ENCODE measurements around the gene OR1E1. TPM values are rescaled to one million over a fixed set of nuclear protein-coding genes. Genes with fewer than 3 reads are reported as not detected.

OR1E1 gene
- total and polyA plus RNA-seq, 10 donors = 0.29 TPM; not detected in 9

Small RNAs within 50 kb of the gene (small RNA-seq; reads per million reads assigned to genes)
- gene OR1AC1P = 0 reads per million in 4 donors

Other genes starting within 250 kb of the OR1E1 start
- not detected for gene OR1A2, start 200.9 kb downstream of the OR1E1 start, total RNA-seq
- not detected for gene OR1A2, start 200.9 kb downstream of the OR1E1 start, polyA plus RNA-seq
- not detected for gene OR1A1, start 190.7 kb downstream of the OR1E1 start, total RNA-seq
- gene OR1A1, start 190.7 kb downstream of the OR1E1 start, polyA plus RNA-seq = not detected
- gene OR3A1, start 100.0 kb downstream of the OR1E1 start, total RNA-seq = under 1 TPM in 1 of 7 donors, not detected in 6; 0.32 TPM
- gene OR3A1, start 100.0 kb downstream of the OR1E1 start, polyA plus RNA-seq = under 1 TPM in 1 of 3 donors, not detected in 2; 0.16 TPM
- gene OR3A2, start 12.1 kb downstream of the OR1E1 start, total RNA-seq = 1 to 10 TPM in 1 of 7 donors, under 1 TPM in 2, not detected in 4; 0.23 to 1.6 (median 0.30) TPM
- not detected for gene OR3A2, start 12.1 kb downstream of the OR1E1 start, polyA plus RNA-seq
- under 1 TPM in 2 of 7 donors, not detected in 5; 0.60 to 0.85 TPM for gene OR3A3, start 13.0 kb upstream of the OR1E1 start, total RNA-seq
- gene OR3A3, start 13.0 kb upstream of the OR1E1 start, polyA plus RNA-seq = not detected
- not detected for gene OR1E2, start 35.4 kb upstream of the OR1E1 start, total RNA-seq
- not detected for gene OR1E2, start 35.4 kb upstream of the OR1E1 start, polyA plus RNA-seq
- gene SPATA22, start 73.4 kb upstream of the OR1E1 start, total RNA-seq = under 1 TPM in 1 of 7 donors, not detected in 6; 0.54 TPM
- under 1 TPM; 0.22 to 0.80 (median 0.24) TPM for gene SPATA22, start 73.4 kb upstream of the OR1E1 start, polyA plus RNA-seq
- 10 to 100 TPM in 1 of 7 donors, 1 to 10 TPM in 6; 1.4 to 10.8 (median 7.0) TPM for gene ASPA, start 77.6 kb upstream of the OR1E1 start, total RNA-seq
- gene ASPA, start 77.6 kb upstream of the OR1E1 start, polyA plus RNA-seq = 1 to 10 TPM in 1 of 3 donors, under 1 TPM in 2; 0.86 to 1.6 (median 0.93) TPM
- gene TRPV3, start 159.4 kb upstream of the OR1E1 start, total RNA-seq = 1 to 10 TPM in 5 of 7 donors, under 1 TPM in 2; 0.32 to 2.0 (median 1.2) TPM
- gene TRPV3, start 159.4 kb upstream of the OR1E1 start, polyA plus RNA-seq = under 1 TPM; 0.13 to 0.45 (median 0.20) TPM
- 1 to 10 TPM; 2.1 to 6.8 (median 4.2) TPM for gene TRPV1, start 211.0 kb upstream of the OR1E1 start, total RNA-seq
- gene TRPV1, start 211.0 kb upstream of the OR1E1 start, polyA plus RNA-seq = 1 to 10 TPM; 2.2 to 3.0 (median 2.5) TPM
- gene SHPK, start 237.8 kb upstream of the OR1E1 start, total RNA-seq = 10 to 100 TPM in 6 of 7 donors, 1 to 10 TPM in 1; 8.6 to 13.6 (median 10.4) TPM
- 1 to 10 TPM; 2.3 to 4.3 (median 2.6) TPM for gene SHPK, start 237.8 kb upstream of the OR1E1 start, polyA plus RNA-seq
- 10 to 100 TPM; 11.8 to 42.5 (median 16.5) TPM for gene CTNS, start 238.3 kb upstream of the OR1E1 start, total RNA-seq
- 1 to 10 TPM; 5.7 to 8.9 (median 5.7) TPM for gene CTNS, start 238.3 kb upstream of the OR1E1 start, polyA plus RNA-seq

Data from spleen (tissue), 11 donors.